Thoracic aorta (tissue), 2 donors: ENCODE results near the gene NDC1. TPM values are rescaled to one million over a fixed set of nuclear protein-coding genes. Genes with fewer than 3 reads are reported as not detected.

Experiments used
- ATAC-seq: fragments of 150-250 bp; one replicate; pipeline ENCODE4 v1.8.0; 2017; ENCODE audit warnings: low read depth; ENCODE audit not compliant: insufficient number of reproducible peaks, low FRiP score
- DNase-seq: peaks from one replicate; pipeline ENCODE4 v3.0.0-alpha.2; 2020; ENCODE audit warnings: low spot score
- H3K27ac ChIP-seq, 2 donors: fragments of 200-600 bp; sonication (generic); 1 replicate in 1 of 2; 2 replicates in 1 of 2; pipeline ENCODE4 v1.5.1; 2016; ENCODE audit warnings: mild to moderate bottlenecking in 2 of 2, moderate library complexity in 2 of 2
- H3K27me3 ChIP-seq: fragments of 200-600 bp; sonication (generic); replicated peaks from 2 replicates; pipeline ENCODE4 v1.6.0; 2016; ENCODE audit warnings: mild to moderate bottlenecking; ENCODE audit not compliant: insufficient read depth
- H3K36me3 ChIP-seq: fragments of 200-600 bp; sonication (generic); one replicate; pipeline ENCODE4 v1.5.1; 2016
- H3K4me1 ChIP-seq, 2 donors: fragments of 200-600 bp; sonication (generic); 1 replicate in 1 of 2; 2 replicates in 1 of 2; pipeline versions ENCODE4 v1.5.1 to v1.6.0; 2016; ENCODE audit warnings: low read depth in 2 of 2, mild to moderate bottlenecking in 1 of 2; ENCODE audit not compliant: control insufficient read depth in 1 of 2
- H3K4me3 ChIP-seq: fragments of 200-600 bp; sonication (generic); 2 replicates; pipeline ENCODE4 v1.5.1; 2016; ENCODE audit warnings: mild to moderate bottlenecking
- H3K9me3 ChIP-seq: fragments of 200-600 bp; sonication (generic); 2 replicates; pipeline ENCODE4 v1.5.1; 2016
- CTCF ChIP-seq: fragments of 200-600 bp; sonication (generic); IDR thresholded peaks from one replicate; pipeline ENCODE4 v1.5.1; 2019; ENCODE audit warnings: antibody characterized with exemption
- total RNA-seq, 2 donors: library from RNA; depleted of rRNA; stranded (reverse); fragments of >200 nt; gene quantifications; one replicate each; pipeline versions ENCODE4 v1.1.0 to v1.2.3, GENCODE V29; 2016

NDC1 gene
- total RNA-seq, 2 donors from 2014 or later, result 4.2 to 14.6 TPM

- H3K9me3 ChIP-seq, result no peaks in the 10 kb centered on the region
- TF ChIP-seq CTCF, result no peak
- DNase-seq, result no peak
- no peak for ATAC-seq
- no peaks in the 10 kb centered on the region for H3K36me3 ChIP-seq
- H3K27ac ChIP-seq, result peak overlapping the region in 1 of 2 donors; percentile 97
- peaks cover 7 to 9% of the 10 kb centered on the region in 2 donors for H3K4me1 ChIP-seq
- peak overlapping the region; percentile 85 for H3K4me3 ChIP-seq
- H3K27me3 ChIP-seq, result no peaks in the 10 kb centered on the region
Observed at GRCh38 chr1:53837646-53837923, 511 bp downstream of the NDC1 start.

- Histone ChIP-seq H3K9me3 (no peaks in the 10 kb centered on the region), H3K27ac (no peak overlapping the region), H3K4me1 (peaks cover 7 to 9% of the 10 kb centered on the region in 2 donors), H3K4me3 (no peak overlapping the region), H3K36me3 (no peaks in the 10 kb centered on the region), H3K27me3 (no peaks in the 10 kb centered on the region)
- TF ChIP-seq CTCF, result no peak
- ATAC-seq, result no peak
- DNase-seq, result no peak
Observed at GRCh38 chr1:53835491-53835890, 2.6 kb downstream of the NDC1 start.

GRCh38 chr1:53834776-53835175 is 3.3 kb downstream of the NDC1 start:
- H3K9me3 ChIP-seq, result no peaks in the 10 kb centered on the region
- no peak for DNase-seq
- no peaks in the 10 kb centered on the region for H3K36me3 ChIP-seq
- no peak for ATAC-seq
- H3K4me1 ChIP-seq, result peaks cover 7 to 9% of the 10 kb centered on the region in 2 donors
- no peak for TF ChIP-seq CTCF
- no peak overlapping the region for H3K4me3 ChIP-seq
- H3K27me3 ChIP-seq, result no peaks in the 10 kb centered on the region
- no peak overlapping the region for H3K27ac ChIP-seq

- Histone ChIP-seq H3K27me3 (no peaks in the 10 kb centered on the region), H3K36me3 (no peaks in the 10 kb centered on the region), H3K4me3 (no peak overlapping the region), H3K27ac (no peak overlapping the region), H3K9me3 (no peaks in the 10 kb centered on the region), H3K4me1 (peaks cover 7 to 9% of the 10 kb centered on the region in 2 donors)
- TF ChIP-seq CTCF, result no peak
- no peak for ATAC-seq
- no peak for DNase-seq
Observed at GRCh38 chr1:53833393-53833792, 4.7 kb downstream of the NDC1 start.

GRCh38 chr1:53826367-53826766 is 11.7 kb downstream of the NDC1 start:
- no peak overlapping the region for H3K4me3 ChIP-seq
- H3K27ac ChIP-seq, result no peak overlapping the region
- H3K27me3 ChIP-seq, result no peaks in the 10 kb centered on the region
- no peak for ATAC-seq
- no peak for DNase-seq
- H3K36me3 ChIP-seq, result peaks cover 11% of the 10 kb centered on the region
- no peaks in the 10 kb centered on the region for H3K9me3 ChIP-seq
- TF ChIP-seq CTCF, result no peak
- H3K4me1 ChIP-seq, result no peaks in the 10 kb centered on the region
